HCT116 (cell line): Measurements from ENCODE around the gene ZDHHC23.

Experiments
- CEBPB ChIP-seq: IDR thresholded peaks from 2 replicates; pipeline ENCODE4 v1.6.1; 2012; ENCODE audit warnings: low read depth
- EZH2 ChIP-seq: fragments of 200-600 bp; sonication (generic); IDR thresholded peaks from 2 replicates; pipeline ENCODE4 v1.6.1; 2017; ENCODE audit warnings: antibody characterized with exemption, mixed run types
- EZH2phosphoT487 ChIP-seq: fragments of 200-600 bp; IDR thresholded peaks from 2 replicates; pipeline ENCODE4 v1.6.1; 2018; ENCODE audit warnings: antibody characterized with exemption, borderline replicate concordance
- FOSL1 ChIP-seq: IDR thresholded peaks from 2 replicates; pipeline ENCODE4 v1.6.1; 2012; ENCODE audit warnings: low read depth
- POLR2A ChIP-seq: IDR thresholded peaks from 2 replicates; pipeline ENCODE4 v1.7.0; 2011; ENCODE audit warnings: borderline replicate concordance; ENCODE audit not compliant: insufficient read depth, insufficient read length; ENCODE audit errors: extremely low read depth
- POLR2AphosphoS5 ChIP-seq: IDR thresholded peaks from 2 replicates; pipeline ENCODE4 v1.6.1; 2011; ENCODE audit warnings: mild to moderate bottlenecking, low read depth, low read length, moderate library complexity
- RAD21 ChIP-seq: IDR thresholded peaks from 2 replicates; pipeline ENCODE4 v1.6.1; 2012; ENCODE audit warnings: low read depth, mild to moderate bottlenecking
- TCF7L2 ChIP-seq: IDR thresholded peaks from 2 replicates; pipeline ENCODE4 v1.7.0; 2011; ENCODE audit warnings: borderline replicate concordance, inconsistent platforms; ENCODE audit not compliant: insufficient read depth, insufficient read length; ENCODE audit errors: extremely low read depth
- YY1 ChIP-seq: IDR thresholded peaks from 2 replicates; pipeline ENCODE4 v1.6.1; 2011; ENCODE audit warnings: low read length, low read depth, moderate library complexity, mild to moderate bottlenecking; ENCODE audit not compliant: insufficient replicate concordance; ENCODE audit errors: extremely low read depth
- TF ChIP-seq, protein P1 (sequence below), 3 experiments: fragments of 200-600 bp in 1 of 3; sonication (generic) in 1 of 3; IDR thresholded peaks in 2 of 3; conservative IDR thresholded peaks in 1 of 3; 2 replicates each; pipeline ENCODE4 v1.5.1; 2012 to 2017; ENCODE audit warnings: low read depth in 2 of 3, low read length in 2 of 3, antibody characterized with exemption in 1 of 3, borderline replicate concordance in 1 of 3, control low read depth in 1 of 3, mild to moderate bottlenecking in 1 of 3, mixed read lengths in 1 of 3, mixed run types in 1 of 3, moderate library complexity in 1 of 3; ENCODE audit not compliant: insufficient read depth in 1 of 3
- TF ChIP-seq, protein P2 (sequence below): IDR thresholded peaks from 2 replicates; pipeline ENCODE4 v1.6.1; 2012

DNA sequence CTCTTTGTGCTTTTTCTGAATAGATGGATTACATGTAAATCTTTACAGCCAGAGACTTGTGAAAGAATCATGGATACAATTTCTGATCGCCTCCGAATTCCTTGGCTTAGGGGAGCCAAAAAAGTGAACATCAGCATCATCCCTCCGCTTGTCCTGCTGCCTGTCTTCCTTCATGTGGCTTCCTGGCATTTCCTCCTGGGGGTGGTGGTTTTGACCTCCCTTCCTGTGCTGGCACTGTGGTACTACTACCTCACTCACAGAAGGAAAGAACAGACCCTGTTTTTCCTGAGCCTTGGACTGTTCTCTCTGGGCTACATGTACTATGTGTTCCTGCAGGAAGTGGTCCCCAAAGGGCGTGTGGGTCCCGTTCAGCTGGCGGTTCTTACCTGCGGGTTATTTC lies 5.9 kb downstream of the ZDHHC23 start:
- TF ChIP-seq TCF7L2 (no peak), YY1 (no peak), POLR2AphosphoS5 (no peak), POLR2A (no peak), CEBPB (no peak), FOSL1 (no peak), EZH2phosphoT487 (no peak), RAD21 (no peak), EZH2 (no peak)
- TF ChIP-seq, protein P1, sequence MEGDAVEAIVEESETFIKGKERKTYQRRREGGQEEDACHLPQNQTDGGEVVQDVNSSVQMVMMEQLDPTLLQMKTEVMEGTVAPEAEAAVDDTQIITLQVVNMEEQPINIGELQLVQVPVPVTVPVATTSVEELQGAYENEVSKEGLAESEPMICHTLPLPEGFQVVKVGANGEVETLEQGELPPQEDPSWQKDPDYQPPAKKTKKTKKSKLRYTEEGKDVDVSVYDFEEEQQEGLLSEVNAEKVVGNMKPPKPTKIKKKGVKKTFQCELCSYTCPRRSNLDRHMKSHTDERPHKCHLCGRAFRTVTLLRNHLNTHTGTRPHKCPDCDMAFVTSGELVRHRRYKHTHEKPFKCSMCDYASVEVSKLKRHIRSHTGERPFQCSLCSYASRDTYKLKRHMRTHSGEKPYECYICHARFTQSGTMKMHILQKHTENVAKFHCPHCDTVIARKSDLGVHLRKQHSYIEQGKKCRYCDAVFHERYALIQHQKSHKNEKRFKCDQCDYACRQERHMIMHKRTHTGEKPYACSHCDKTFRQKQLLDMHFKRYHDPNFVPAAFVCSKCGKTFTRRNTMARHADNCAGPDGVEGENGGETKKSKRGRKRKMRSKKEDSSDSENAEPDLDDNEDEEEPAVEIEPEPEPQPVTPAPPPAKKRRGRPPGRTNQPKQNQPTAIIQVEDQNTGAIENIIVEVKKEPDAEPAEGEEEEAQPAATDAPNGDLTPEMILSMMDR (IDR thresholded peaks at IDR 0.05 in 2 of 3, conservative IDR thresholded peaks at IDR 0.05 in 1 of 3; ENCODE audit: borderline replicate concordance in 1 of 3, insufficient read depth in 1 of 3, low read depth in 2 of 3, low read length in 2 of 3), result no peak
- TF ChIP-seq, protein P2, sequence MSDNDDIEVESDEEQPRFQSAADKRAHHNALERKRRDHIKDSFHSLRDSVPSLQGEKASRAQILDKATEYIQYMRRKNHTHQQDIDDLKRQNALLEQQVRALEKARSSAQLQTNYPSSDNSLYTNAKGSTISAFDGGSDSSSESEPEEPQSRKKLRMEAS, result no peak
